SK-N-SH (cell line): Measurements from ENCODE around the gene ATP8A2. TPM values are rescaled to one million over a fixed set of nuclear protein-coding genes. Genes with fewer than 3 reads are reported as not detected.

ENCODE experiments used
- CTCF ChIA-PET: fragments of 300-600, 350-600 bp; formaldehyde crosslinking; extraction: SDS; loops from one replicate; lab custom pipeline; 2021; lab: Yijun Ruan, JAX
- POLR2A ChIA-PET: fragments of 350-600 bp; sonication (Branson Sonifier 250); formaldehyde crosslinking; extraction: SDS; loops from one replicate; lab custom pipeline; 2020; ENCODE audit warnings: antibody characterized with exemption, inconsistent platforms; lab: Yijun Ruan, JAX
- DNase-seq: peaks from one replicate; pipeline ENCODE4 v3.0.0; 2012
- H2AFZ ChIP-seq: fragments of 200-600 bp; sonication (generic); 2 replicates; pipeline ENCODE4 v1.8.1; 2016; ENCODE audit warnings: antibody characterized with exemption, mild to moderate bottlenecking, low read depth
- H3F3A ChIP-seq: fragments of 200-600 bp; sonication (generic); replicated peaks from 2 replicates; pipeline ENCODE3; 2016; ENCODE audit warnings: antibody characterized with exemption, mild to moderate bottlenecking; ENCODE audit not compliant: insufficient read depth
- H3K27ac ChIP-seq, 2 experiments: fragments of 200-500 bp in 1 of 2; fragments of 200-600 bp in 1 of 2; sonication (Bioruptor generic) in 1 of 2; sonication (generic), shearing (Covaris generic) in 1 of 2; 2 replicates each; pipeline versions ENCODE4 v1.5.1 to v1.6.1; 2014 to 2016; ENCODE audit warnings: low read depth in 2 of 2, inconsistent platforms in 1 of 2, low read length in 1 of 2, mild to moderate bottlenecking in 1 of 2, mixed read lengths in 1 of 2
- H3K27me3 ChIP-seq: fragments of 200-600 bp; sonication (generic), shearing (Covaris generic); 2 replicates; pipeline ENCODE4 v1.6.1; 2016; ENCODE audit warnings: mixed run types; ENCODE audit not compliant: insufficient read depth
- H3K36me3 ChIP-seq, 2 experiments: fragments of 200-500 bp in 1 of 2; fragments of 200-600 bp in 1 of 2; sonication (Bioruptor generic) in 1 of 2; sonication (generic) in 1 of 2; replicated peaks in 1 of 2; 2 replicates each; pipeline versions ENCODE3 to v1.5.1; 2014 to 2016; ENCODE audit warnings: low read length in 1 of 2, mild to moderate bottlenecking in 1 of 2; ENCODE audit not compliant: insufficient read depth in 2 of 2, control insufficient read depth in 1 of 2
- H3K4me1 ChIP-seq, 2 experiments: fragments of 200-500 bp in 1 of 2; fragments of 200-600 bp in 1 of 2; sonication (Bioruptor generic) in 1 of 2; sonication (generic), shearing (Covaris generic) in 1 of 2; 2 replicates each; pipeline versions ENCODE4 v1.5.1 to v1.6.1; 2014 to 2016; ENCODE audit warnings: low read depth in 1 of 2, low read length in 1 of 2, mixed run types in 1 of 2; ENCODE audit not compliant: insufficient read depth in 2 of 2, control insufficient read depth in 1 of 2
- H3K4me2 ChIP-seq: fragments of 200-600 bp; sonication (generic), shearing (Covaris generic); 2 replicates; pipeline ENCODE4 v1.6.1; 2017; ENCODE audit warnings: mixed run types
- H3K4me3 ChIP-seq, 2 experiments: fragments of 200-500 bp in 1 of 2; fragments of 200-600 bp in 1 of 2; sonication (Bioruptor generic) in 1 of 2; sonication (generic), shearing (Covaris generic) in 1 of 2; 2 replicates each; pipeline versions ENCODE4 v1.5.1 to v1.8.1; 2014 to 2016; ENCODE audit warnings: low read depth in 2 of 2, inconsistent platforms in 1 of 2, low read length in 1 of 2, mild to moderate bottlenecking in 1 of 2, mixed read lengths in 1 of 2, moderate library complexity in 1 of 2
- H3K79me2 ChIP-seq: fragments of 200-600 bp; sonication (generic); 2 replicates; pipeline ENCODE4 v1.8.1; 2017; ENCODE audit warnings: mild to moderate bottlenecking; ENCODE audit not compliant: insufficient read depth
- H3K9ac ChIP-seq: fragments of 200-600 bp; sonication (generic); 2 replicates; pipeline ENCODE4 v1.6.1; 2017; ENCODE audit warnings: mixed run types
- H3K9me2 ChIP-seq: fragments of 200-600 bp; sonication (generic); 2 replicates; pipeline ENCODE4 v1.6.1; 2017; ENCODE audit warnings: mixed run types
- H3K9me3 ChIP-seq: fragments of 200-600 bp; sonication (generic); 2 replicates; pipeline ENCODE4 v1.6.1; 2017; ENCODE audit warnings: mixed run types, mild to moderate bottlenecking, moderate library complexity
- H4K20me1 ChIP-seq: fragments of 200-600 bp; sonication (generic); 2 replicates; pipeline ENCODE4 v1.6.1; 2017; ENCODE audit warnings: mild to moderate bottlenecking, mixed run types; ENCODE audit not compliant: insufficient read depth
- CHD2 ChIP-seq: fragments of 150-350 bp; IDR thresholded peaks from 2 replicates; pipeline ENCODE4 v1.6.1; 2018; ENCODE audit warnings: low read length; ENCODE audit not compliant: partially characterized antibody
- EP300 ChIP-seq, 2 experiments: IDR thresholded peaks; 2 replicates each; pipeline versions ENCODE4 v1.4.0 to v1.6.1; 2012; ENCODE audit warnings: borderline replicate concordance in 1 of 2, low read depth in 1 of 2, low read length in 1 of 2
- FOXJ3 ChIP-seq: sonication (generic); formaldehyde crosslinking; IDR thresholded peaks from 2 replicates; pipeline ENCODE4 v1.5.1; 2020; ENCODE audit warnings: mild to moderate bottlenecking, missing genetic modification reagents
- FOXM1 ChIP-seq: IDR thresholded peaks from 2 replicates; pipeline ENCODE4 v1.4.0; 2012; ENCODE audit warnings: low read depth, mild to moderate bottlenecking
- GABPA ChIP-seq: IDR thresholded peaks from 2 replicates; pipeline ENCODE4 v1.4.0; 2012; ENCODE audit warnings: low read depth, mild to moderate bottlenecking
- GATA2 ChIP-seq: sonication (generic); formaldehyde crosslinking; IDR thresholded peaks from 2 replicates; pipeline ENCODE4 v1.5.0; 2020; ENCODE audit warnings: mild to moderate bottlenecking, missing genetic modification reagents
- JUND ChIP-seq: IDR thresholded peaks from 2 replicates; pipeline ENCODE4 v1.4.0; 2012
- MEF2A ChIP-seq: IDR thresholded peaks from 2 replicates; pipeline ENCODE4 v1.4.0; 2012; ENCODE audit warnings: low read depth, borderline replicate concordance
- MXI1 ChIP-seq: IDR thresholded peaks from 2 replicates; pipeline ENCODE4 v1.6.1; 2012; ENCODE audit warnings: mild to moderate bottlenecking, low read depth, low read length, improper control_type of control experiment
- NFIC ChIP-seq: IDR thresholded peaks from 2 replicates; pipeline ENCODE4 v1.4.0; 2012; ENCODE audit warnings: borderline replicate concordance
- POLR2AphosphoS5 ChIP-seq: IDR thresholded peaks from 2 replicates; pipeline ENCODE4 v1.6.1; 2012; ENCODE audit warnings: low read depth, low read length
- RAD21 ChIP-seq: IDR thresholded peaks from 2 replicates; pipeline ENCODE4 v1.6.1; 2012; ENCODE audit warnings: mild to moderate bottlenecking, low read length
- RCOR1 ChIP-seq: fragments of 150-350 bp; IDR thresholded peaks from 2 replicates; pipeline ENCODE4 v1.6.1; 2017; ENCODE audit warnings: antibody characterized with exemption, low read length
- RFX5 ChIP-seq: IDR thresholded peaks from 2 replicates; pipeline ENCODE4 v1.6.1; 2012; ENCODE audit warnings: mild to moderate bottlenecking, improper control_type of control experiment, low read length
- RXRA ChIP-seq: IDR thresholded peaks from 2 replicates; pipeline ENCODE4 v1.4.0; 2012; ENCODE audit warnings: low read depth, mild to moderate bottlenecking, borderline replicate concordance
- SIN3A ChIP-seq: IDR thresholded peaks from 2 replicates; pipeline ENCODE4 v1.6.1; 2012; ENCODE audit warnings: low read depth, mild to moderate bottlenecking, low read length, moderate library complexity, borderline replicate concordance
- TEAD4 ChIP-seq: IDR thresholded peaks from 2 replicates; pipeline ENCODE4 v1.4.0; 2012; ENCODE audit warnings: mild to moderate bottlenecking, borderline replicate concordance; ENCODE audit not compliant: insufficient read depth
- WGBS: methylation state at CpG from one replicate; pipeline ENCODE4 v1.1.6; 2017; ENCODE audit warnings: low lambda C conversion rate; 5-methylcytosine and 5-hydroxymethylcytosine counted together
- polyA plus RNA-seq, 3 experiments: library from polyadenylated mRNA; depleted of rRNA; stranded (reverse); fragments of >200 nt; gene quantifications; 2 replicates each; pipeline ENCODE4 v1.2.3, GENCODE V29; 2012
- TF ChIP-seq, protein P1 (sequence below): IDR thresholded peaks from 2 replicates; pipeline ENCODE4; 2012

The ATP8A2 gene
- polyA plus RNA-seq, 1 of the 3 experiments (the other 2 are of a cell fraction), result 0.02 TPM

DNA sequence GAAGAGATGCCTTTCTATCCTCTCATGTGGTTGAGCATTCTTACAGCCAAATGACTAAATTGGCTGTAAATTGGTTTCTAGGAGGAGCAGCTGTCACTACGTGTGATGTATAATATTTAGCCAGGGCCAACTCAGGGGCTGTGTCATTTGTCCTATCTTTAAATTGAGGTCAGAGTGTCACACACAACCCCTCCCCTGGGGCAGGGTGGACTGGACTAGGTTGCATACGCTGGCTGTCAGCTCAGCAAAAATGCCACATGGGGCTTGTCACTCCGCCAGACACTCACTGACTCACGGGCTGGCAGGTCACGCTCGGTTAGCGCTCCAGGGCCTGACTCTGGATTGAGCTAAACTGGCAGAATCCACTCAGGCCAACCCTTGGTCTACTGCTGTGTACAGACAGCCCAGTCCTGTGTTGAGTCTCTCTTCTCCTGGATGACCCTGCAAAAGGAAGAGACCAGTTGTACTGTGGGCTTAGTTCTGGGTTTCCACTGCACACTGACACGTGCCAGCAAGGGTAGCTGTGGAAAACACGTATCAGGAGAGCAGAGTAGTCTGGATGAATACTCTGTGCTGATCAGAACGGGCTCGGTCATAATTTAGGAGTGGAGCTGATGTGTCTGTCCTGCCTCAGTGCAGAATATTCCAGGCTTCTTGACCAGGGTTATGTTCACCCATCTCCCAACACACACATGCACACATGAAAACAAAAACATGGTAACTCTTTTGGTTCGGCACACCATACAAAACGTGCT, 650.9 kb downstream of the ATP8A2 start:
- TF ChIP-seq GABPA (no peak), FOXJ3 (CRISPR knock-in tag) (peak; percentile 68; the same call in 1 of the 2 replicates), RAD21 (peak; percentile 22), MXI1 (peak; percentile 98), RCOR1 (peak; percentile 81; the same call in 1 of the 2 replicates), EP300 (IDR thresholded peaks at IDR 0.05; ENCODE audit: borderline replicate concordance in 1 of 2, low read depth in 1 of 2, low read length in 1 of 2) (peak in 1 of 2 experiments; percentile 76; a peak in 2 of 4 replicates), CHD2 (peak; percentile 47)
- TF ChIP-seq, protein P1, sequence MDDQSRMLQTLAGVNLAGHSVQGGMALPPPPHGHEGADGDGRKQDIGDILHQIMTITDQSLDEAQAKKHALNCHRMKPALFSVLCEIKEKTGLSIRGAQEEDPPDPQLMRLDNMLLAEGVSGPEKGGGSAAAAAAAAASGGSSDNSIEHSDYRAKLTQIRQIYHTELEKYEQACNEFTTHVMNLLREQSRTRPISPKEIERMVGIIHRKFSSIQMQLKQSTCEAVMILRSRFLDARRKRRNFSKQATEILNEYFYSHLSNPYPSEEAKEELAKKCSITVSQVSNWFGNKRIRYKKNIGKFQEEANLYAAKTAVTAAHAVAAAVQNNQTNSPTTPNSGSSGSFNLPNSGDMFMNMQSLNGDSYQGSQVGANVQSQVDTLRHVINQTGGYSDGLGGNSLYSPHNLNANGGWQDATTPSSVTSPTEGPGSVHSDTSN, result no peak
- CTCF ChIA-PET, result interaction anchor here (1.0 to 1.6 kb wide), 3 partner anchors 15 to 362 kb away, joined by 3 to 4 read pairs (median 4); no protein-coding TSS in a partner anchor

DNA sequence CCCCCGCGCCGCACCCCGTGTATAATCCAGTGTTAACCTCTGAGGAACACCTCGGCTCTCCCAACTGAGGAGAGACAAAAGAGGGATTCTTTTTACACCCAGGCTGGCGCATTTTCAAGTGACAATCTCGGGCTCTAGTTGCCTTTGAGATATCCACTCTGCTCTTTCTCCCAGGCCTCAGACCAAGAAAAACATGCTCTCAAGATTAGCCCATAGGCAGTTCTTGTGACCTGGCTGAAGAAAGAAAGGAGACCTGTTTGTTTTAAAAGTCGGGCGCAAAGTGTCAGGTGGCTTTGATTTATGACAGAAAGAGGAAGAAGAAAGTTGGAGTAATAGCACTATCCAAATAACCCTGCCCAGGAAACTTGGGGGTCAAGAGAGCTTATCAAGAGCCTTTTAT, 652.8 kb downstream of the ATP8A2 start:
- Histone ChIP-seq H4K20me1 (no peaks in the 10 kb centered on the region), H2AFZ (no peak overlapping the region), H3K9me2 (no peaks in the 10 kb centered on the region), H3K9ac (no peak overlapping the region), H3K27me3 (no peaks in the 10 kb centered on the region), H3K27ac (no peak overlapping the region), H3K36me3 (no peaks in the 10 kb centered on the region), H3K9me3 (no peaks in the 10 kb centered on the region), H3F3A (no peaks in the 10 kb centered on the region), H3K79me2 (no peaks in the 10 kb centered on the region), H3K4me3 (no peak overlapping the region), H3K4me1 (peaks cover 0 to 8% of the 10 kb centered on the region in 2 experiments; a peak in 1 of 4 replicates), H3K4me2 (no peak overlapping the region)
- POLR2A ChIA-PET, result no interaction called here
- CTCF ChIA-PET, result interaction anchor here (0.6 kb wide), 1 partner anchor 275 kb away, joined by 4 read pairs; no protein-coding TSS in a partner anchor
- WGBS, result 57% methylated on average over 9 of the region's 9 CpGs
- TF ChIP-seq MEF2A (no peak), FOXJ3 (CRISPR knock-in tag) (no peak), JUND (no peak), RAD21 (no peak), FOXM1 (no peak), GATA2 (CRISPR knock-in tag) (no peak), SIN3A (no peak), POLR2AphosphoS5 (no peak), RXRA (no peak), MXI1 (no peak), EP300 (IDR thresholded peaks at IDR 0.05; ENCODE audit: borderline replicate concordance in 1 of 2, low read depth in 1 of 2, low read length in 1 of 2) (no peak), TEAD4 (no peak), NFIC (no peak), RFX5 (no peak)
- TF ChIP-seq, protein P1, result no peak
- DNase-seq, result no peak

More for the DNA sequence above, 650.9 kb downstream of the ATP8A2 start:
- Histone ChIP-seq H4K20me1 (no peaks in the 10 kb centered on the region), H3K79me2 (no peaks in the 10 kb centered on the region), H3K4me1 (peaks cover 0 to 8% of the 10 kb centered on the region in 2 experiments; a peak in 1 of 4 replicates), H3K9ac (no peak overlapping the region), H3K36me3 (no peaks in the 10 kb centered on the region), H3K27me3 (no peaks in the 10 kb centered on the region), H3K4me3 (no peak overlapping the region), H3K9me2 (no peaks in the 10 kb centered on the region), H3K4me2 (no peak overlapping the region), H3F3A (no peaks in the 10 kb centered on the region), H3K9me3 (no peaks in the 10 kb centered on the region), H2AFZ (no peak overlapping the region), H3K27ac (no peak overlapping the region)
- peak; percentile 85 for DNase-seq
- WGBS, result 16% methylated on average over 13 of the region's 13 CpGs
- POLR2A ChIA-PET, result interaction anchor here (0.6 kb wide), 2 partner anchors 27 to 150 kb away, joined by 3 to 4 read pairs; no protein-coding TSS in a partner anchor
